Liver (tissue), 9 donors: ENCODE results near the gene JAK1. TPM values are rescaled to one million over a fixed set of nuclear protein-coding genes. Genes with fewer than 3 reads are reported as not detected.

Experiments used
- DNase-seq: peaks from one replicate; pipeline ENCODE4 v3.0.0-alpha.2; 2017; ENCODE audit warnings: low spot score
- H3K27ac ChIP-seq, 2 donors: one replicate each; pipeline ENCODE4 v1.7.0; 2013; ENCODE audit warnings: inconsistent platforms in 2 of 2, low read length in 2 of 2, control low read depth in 1 of 2, low read depth in 1 of 2, mild to moderate bottlenecking in 1 of 2
- H3K27me3 ChIP-seq, 4 donors: one replicate each; pipeline versions ENCODE4 v1.6.1 to v1.7.0; 2013; ENCODE audit warnings: low read length in 3 of 4, inconsistent platforms in 1 of 4, mild to moderate bottlenecking in 1 of 4, moderate library complexity in 1 of 4; ENCODE audit not compliant: control insufficient read depth in 4 of 4, insufficient read depth in 4 of 4
- H3K36me3 ChIP-seq, 4 donors: one replicate each; pipeline versions ENCODE4 v1.6.1 to v1.7.0; 2013; ENCODE audit warnings: low read length in 3 of 4, mild to moderate bottlenecking in 3 of 4, low read depth in 1 of 4, moderate library complexity in 1 of 4; ENCODE audit not compliant: control insufficient read depth in 4 of 4, insufficient read depth in 3 of 4
- H3K4me1 ChIP-seq, 4 donors: one replicate each; pipeline versions ENCODE4 v1.6.1 to v1.7.0; 2013; ENCODE audit warnings: low read length in 3 of 4, mild to moderate bottlenecking in 3 of 4, moderate library complexity in 1 of 4; ENCODE audit not compliant: control insufficient read depth in 4 of 4, insufficient read depth in 4 of 4
- H3K4me3 ChIP-seq, 3 donors: one replicate each; pipeline versions ENCODE4 v1.6.1 to v1.7.0; 2013; ENCODE audit warnings: low read length in 3 of 3, control low read depth in 1 of 3, low read depth in 1 of 3, mild to moderate bottlenecking in 1 of 3
- H3K9ac ChIP-seq, 2 donors: one replicate each; pipeline ENCODE4 v1.7.0; 2013; ENCODE audit warnings: low read length in 2 of 2, mild to moderate bottlenecking in 2 of 2, moderate library complexity in 2 of 2, control low read depth in 1 of 2, low read depth in 1 of 2
- H3K9me3 ChIP-seq, 4 donors: one replicate each; pipeline versions ENCODE4 v1.6.1 to v1.7.0; 2013; ENCODE audit warnings: low read length in 3 of 4; ENCODE audit not compliant: control insufficient read depth in 4 of 4
- ATF3 ChIP-seq: IDR thresholded peaks from 2 replicates; pipeline ENCODE4 v1.6.1; 2016; ENCODE audit warnings: antibody characterized with exemption
- CTCF ChIP-seq: fragments of 150-350 bp; IDR thresholded peaks from 2 replicates; pipeline ENCODE4 v1.5.1; 2017; ENCODE audit warnings: improper control_type of control experiment, low read depth, low read length; ENCODE audit not compliant: missing input control
- EGR1 ChIP-seq, 2 donors: IDR thresholded peaks; 2 replicates each; pipeline ENCODE4 v1.6.1; 2016 to 2018; ENCODE audit warnings: antibody characterized with exemption in 2 of 2, low read depth in 2 of 2
- FOXA1 ChIP-seq: IDR thresholded peaks from 2 replicates; pipeline ENCODE4 v1.6.1; 2016; ENCODE audit warnings: antibody characterized with exemption
- GABPA ChIP-seq, 2 donors: IDR thresholded peaks in 1 of 2; conservative IDR thresholded peaks in 1 of 2; 2 replicates each; pipeline ENCODE4 v1.6.1; 2016; ENCODE audit warnings: antibody characterized with exemption in 2 of 2, mild to moderate bottlenecking in 1 of 2, moderate library complexity in 1 of 2
- HNF4G ChIP-seq: IDR thresholded peaks from 2 replicates; pipeline ENCODE4 v1.6.1; 2016; ENCODE audit warnings: antibody characterized with exemption
- JUND ChIP-seq, 2 donors: IDR thresholded peaks; 2 replicates each; pipeline ENCODE4 v1.6.1; 2016; ENCODE audit warnings: antibody characterized with exemption in 2 of 2
- MAX ChIP-seq: IDR thresholded peaks from 2 replicates; pipeline ENCODE4 v1.6.1; 2016; ENCODE audit warnings: antibody characterized with exemption
- RAD21 ChIP-seq, 2 donors: IDR thresholded peaks; 2 replicates each; pipeline ENCODE4 v1.6.1; 2016; ENCODE audit warnings: antibody characterized with exemption in 2 of 2, mild to moderate bottlenecking in 2 of 2
- REST ChIP-seq: IDR thresholded peaks from 2 replicates; pipeline ENCODE4 v1.6.1; 2016; ENCODE audit warnings: antibody characterized with exemption, mild to moderate bottlenecking
- SP1 ChIP-seq: IDR thresholded peaks from 2 replicates; pipeline ENCODE4 v1.6.1; 2018; ENCODE audit warnings: antibody characterized with exemption, mild to moderate bottlenecking
- TAF1 ChIP-seq: conservative IDR thresholded peaks from 2 replicates; pipeline ENCODE4 v1.6.1; 2016; ENCODE audit warnings: antibody characterized with exemption, mild to moderate bottlenecking
- ZBTB33 ChIP-seq: IDR thresholded peaks from 2 replicates; pipeline ENCODE4 v1.6.1; 2016; ENCODE audit warnings: antibody characterized with exemption
- WGBS: extraction: QIAGEN DNeasy Blood & Tissue Kit; methylation state at CpG from one replicate; pipeline ENCODE4 v1.1.7; 2013; 5-methylcytosine and 5-hydroxymethylcytosine counted together
- polyA plus RNA-seq, 2 donors: library from polyadenylated mRNA; stranded (reverse) in 1 of 2; unstranded in 1 of 2; fragments of 200-250 nt in 1 of 2; fragments of >200 nt in 1 of 2; fragmentation: Nextera tagmentation in 1 of 2; extraction: Ambion mirVana in 1 of 2; gene quantifications; one replicate each; pipeline versions ENCODE4 v1.2.1 to v1.2.3, GENCODE V29; 2013 to 2015
- total RNA-seq, 2 donors: library from RNA; depleted of rRNA; stranded (reverse); fragments of >200 nt; gene quantifications; one replicate each; pipeline ENCODE4 v1.2.3, GENCODE V29; 2014
- donor health status: healthy.
- donor health status: healthy.
- donor health status: healthy.
- donor health status: healthy.
- donor health status: healthy.

Gene JAK1
- total and polyA plus RNA-seq, 4 donors: 24.1 to 68.6 (median 34.5) TPM

GRCh38 chr1:64844609-64845008, 121.7 kb downstream of the JAK1 start:
- no peak overlapping the region for H3K27ac ChIP-seq
- 95% methylated on average over 7 of the region's 7 CpGs for WGBS
- H3K4me3 ChIP-seq: no peak overlapping the region
- no peak overlapping the region for H3K9ac ChIP-seq
- no peaks in the 10 kb centered on the region for H3K9me3 ChIP-seq
- TF ChIP-seq RAD21 (IDR thresholded peaks at IDR 0.05): no peak
- TF ChIP-seq HNF4G: no peak
- peaks cover 0 to 8% (median 4%) of the 10 kb centered on the region in 4 donors for H3K4me1 ChIP-seq
- DNase-seq: no peak
- no peaks in the 10 kb centered on the region for H3K27me3 ChIP-seq
- peaks cover 15 to 63% (median 48%) of the 10 kb centered on the region in 4 donors for H3K36me3 ChIP-seq

GRCh38 chr1:64844175-64844574, 122.2 kb downstream of the JAK1 start:
- no peak for DNase-seq
- H3K36me3 ChIP-seq: peaks cover 17 to 64% (median 50%) of the 10 kb centered on the region in 4 donors
- H3K4me3 ChIP-seq: no peak overlapping the region
- no peaks in the 10 kb centered on the region for H3K27me3 ChIP-seq
- no peak overlapping the region for H3K9ac ChIP-seq
- no peak for TF ChIP-seq FOXA1
- TF ChIP-seq GABPA (IDR thresholded peaks at IDR 0.05 in 1 of 2, conservative IDR thresholded peaks at IDR 0.05 in 1 of 2): no peak
- TF ChIP-seq REST: no peak
- TF ChIP-seq TAF1: no peak
- no peak for TF ChIP-seq ATF3
- TF ChIP-seq SP1: no peak
- TF ChIP-seq MAX: no peak
- TF ChIP-seq ZBTB33: no peak
- TF ChIP-seq EGR1 (IDR thresholded peaks at IDR 0.05; ENCODE audit: low read depth in 2 of 2): no peak
- no peak for TF ChIP-seq JUND (IDR thresholded peaks at IDR 0.05)
- TF ChIP-seq CTCF: no peak
- H3K4me1 ChIP-seq: peaks cover 0 to 8% (median 4%) of the 10 kb centered on the region in 4 donors
- no peak overlapping the region for H3K27ac ChIP-seq
- WGBS: 93% methylated on average over 7 of the region's 7 CpGs
- H3K9me3 ChIP-seq: no peaks in the 10 kb centered on the region
